GM10266 (cell line): ENCODE measurements around the gene CACNA1A.

Source experiments
- DNase-seq: peaks from one replicate; pipeline ENCODE4 v3.0.0; 2012; ENCODE audit errors: extremely low spot score
- CTCF ChIP-seq: IDR thresholded peaks from 2 replicates; pipeline ENCODE4 v1.5.1; 2012; ENCODE audit warnings: mild to moderate bottlenecking, low read depth; ENCODE audit not compliant: control insufficient read depth, insufficient read depth; ENCODE audit errors: missing control alignments

The CACNA1A gene

DNA sequence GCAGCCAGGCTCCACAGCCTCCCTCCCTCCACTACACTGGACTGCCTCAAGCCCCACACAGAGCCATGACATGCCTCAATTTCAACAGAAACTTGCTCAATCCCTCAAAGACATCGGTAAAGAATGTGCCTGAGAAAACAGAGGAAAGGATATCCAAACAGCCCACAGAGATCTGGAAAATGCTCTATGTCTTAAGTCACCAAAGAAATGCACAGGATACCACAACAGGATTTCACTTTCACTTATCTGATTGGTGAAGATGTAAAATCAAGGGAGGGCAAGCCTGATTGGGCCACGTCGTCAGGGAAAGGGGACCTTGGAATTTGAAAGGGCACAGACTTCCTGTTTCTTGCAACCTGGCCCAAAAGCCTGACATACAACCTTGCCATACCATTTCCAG is 14.2 kb downstream of the CACNA1A start:
- TF ChIP-seq CTCF, result no peak
- no peak for DNase-seq

- TF ChIP-seq CTCF, result no peak
- DNase-seq, result no peak
Measured at GRCh38 chr19:13487985-13488384, 18.3 kb downstream of the CACNA1A start.

DNA sequence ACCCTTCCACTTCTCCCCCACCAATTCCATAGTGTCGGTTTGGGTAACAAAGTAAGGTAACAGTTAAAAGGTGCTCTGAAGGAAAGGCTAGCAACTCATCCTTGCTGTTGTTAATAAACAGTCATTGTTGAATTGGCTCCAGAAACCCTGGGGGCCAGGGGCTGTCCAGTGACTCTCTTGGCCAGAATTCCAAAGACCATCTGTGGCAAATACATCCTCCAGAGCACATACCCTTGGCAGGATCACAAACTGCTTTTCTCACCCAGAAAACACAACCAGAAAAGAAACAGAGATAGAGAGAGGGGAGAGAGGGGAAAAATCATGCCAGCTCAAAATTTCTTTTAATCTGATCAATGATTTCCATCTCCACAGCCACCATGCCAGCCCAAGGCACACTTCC is 22.1 kb downstream of the CACNA1A start:
- TF ChIP-seq CTCF, result no peak

GRCh38 chr19:13483215-13483614 is 23.1 kb downstream of the CACNA1A start:
- DNase-seq, result no peak
- TF ChIP-seq CTCF, result no peak

More for the DNA sequence above, 22.1 kb downstream of the CACNA1A start:
- no peak for DNase-seq

- TF ChIP-seq CTCF, result no peak
Measured at GRCh38 chr19:13478576-13478975, 27.7 kb downstream of the CACNA1A start.

DNA sequence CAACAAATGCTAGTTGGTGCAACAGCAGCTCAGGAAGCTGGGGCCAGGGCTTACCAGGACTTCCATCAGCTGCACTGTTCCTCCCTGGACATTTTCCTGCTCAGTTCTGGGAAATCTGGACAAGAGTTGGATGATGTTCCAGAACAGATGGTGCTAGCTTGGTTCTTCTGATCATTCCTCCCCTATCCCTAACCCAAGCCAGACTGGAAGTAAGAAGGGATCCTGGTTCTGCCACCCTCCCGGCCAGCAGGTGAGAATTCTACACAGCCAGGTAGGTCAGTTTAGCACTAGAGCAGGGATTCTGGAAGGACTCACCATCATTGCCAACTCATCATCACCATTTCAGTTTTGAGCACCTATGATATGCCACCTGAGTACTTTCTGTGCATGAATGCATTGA is 30.2 kb downstream of the CACNA1A start:
- TF ChIP-seq CTCF, result no peak
- DNase-seq, result no peak

More at GRCh38 chr19:13478576-13478975, 27.7 kb downstream of the CACNA1A start:
- DNase-seq, result no peak

DNA sequence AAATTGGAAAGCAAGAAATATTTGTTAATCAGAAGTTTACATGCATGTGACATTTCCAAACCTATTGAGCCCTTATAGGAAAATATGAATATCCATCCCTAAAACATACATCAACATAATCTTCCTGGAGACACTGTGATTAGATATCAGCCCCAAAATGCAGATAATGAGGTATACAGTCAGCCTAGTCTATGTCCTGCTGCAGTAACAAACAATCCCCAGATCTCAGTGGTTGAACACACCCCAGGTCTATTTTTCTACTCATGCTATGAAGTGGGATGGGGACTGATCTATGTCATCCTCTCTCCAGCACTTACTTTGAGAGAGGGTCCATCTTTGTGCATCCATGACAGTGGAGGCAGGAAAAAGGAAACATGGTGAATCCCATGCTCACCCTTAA is 31.2 kb downstream of the CACNA1A start:
- DNase-seq, result no peak
- no peak for TF ChIP-seq CTCF
